A673 (cell line): Measurements from ENCODE around the gene SPATA46.

Experiments used
- EZH2 ChIP-seq: fragments of 200-600 bp; sonication (generic); IDR thresholded peaks from 2 replicates; pipeline ENCODE4 v1.6.1; 2017; ENCODE audit warnings: borderline replicate concordance, low read depth, mild to moderate bottlenecking, mixed read lengths, antibody characterized with exemption, low read length; ENCODE audit not compliant: poor library complexity, severe bottlenecking
- TF ChIP-seq, protein P1 (sequence below): fragments of 300-800, 200-600 bp; sonication (generic); conservative IDR thresholded peaks from 2 replicates; pipeline ENCODE4 v1.5.1; 2017; ENCODE audit warnings: low read depth, mild to moderate bottlenecking, antibody characterized with exemption, low read length, moderate library complexity, mixed read lengths

DNA sequence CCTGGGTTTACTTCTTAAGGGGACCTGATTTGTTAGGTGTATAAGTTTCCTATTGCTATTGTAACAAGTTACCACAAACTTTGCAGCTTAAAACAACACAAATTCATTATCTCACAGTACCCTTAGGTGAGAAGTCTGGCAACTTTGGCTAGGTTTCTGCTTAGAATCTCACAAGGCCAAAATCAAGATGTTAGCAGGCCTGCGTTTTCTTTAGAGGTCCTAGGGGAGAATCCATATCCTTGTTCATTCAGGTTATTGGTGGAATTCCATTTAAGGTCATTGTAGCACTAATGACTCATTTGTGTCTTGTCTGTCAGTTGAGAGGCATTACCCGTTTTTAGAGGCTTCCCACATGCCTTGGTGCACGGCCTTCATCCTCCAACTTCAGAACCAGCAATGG, 43.5 kb upstream of the SPATA46 start:
- TF ChIP-seq EZH2, result no peak
- TF ChIP-seq, protein P1, sequence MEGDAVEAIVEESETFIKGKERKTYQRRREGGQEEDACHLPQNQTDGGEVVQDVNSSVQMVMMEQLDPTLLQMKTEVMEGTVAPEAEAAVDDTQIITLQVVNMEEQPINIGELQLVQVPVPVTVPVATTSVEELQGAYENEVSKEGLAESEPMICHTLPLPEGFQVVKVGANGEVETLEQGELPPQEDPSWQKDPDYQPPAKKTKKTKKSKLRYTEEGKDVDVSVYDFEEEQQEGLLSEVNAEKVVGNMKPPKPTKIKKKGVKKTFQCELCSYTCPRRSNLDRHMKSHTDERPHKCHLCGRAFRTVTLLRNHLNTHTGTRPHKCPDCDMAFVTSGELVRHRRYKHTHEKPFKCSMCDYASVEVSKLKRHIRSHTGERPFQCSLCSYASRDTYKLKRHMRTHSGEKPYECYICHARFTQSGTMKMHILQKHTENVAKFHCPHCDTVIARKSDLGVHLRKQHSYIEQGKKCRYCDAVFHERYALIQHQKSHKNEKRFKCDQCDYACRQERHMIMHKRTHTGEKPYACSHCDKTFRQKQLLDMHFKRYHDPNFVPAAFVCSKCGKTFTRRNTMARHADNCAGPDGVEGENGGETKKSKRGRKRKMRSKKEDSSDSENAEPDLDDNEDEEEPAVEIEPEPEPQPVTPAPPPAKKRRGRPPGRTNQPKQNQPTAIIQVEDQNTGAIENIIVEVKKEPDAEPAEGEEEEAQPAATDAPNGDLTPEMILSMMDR, result no peak
